ENCODE data around the gene SBF2. TPM values are rescaled to one million over a fixed set of nuclear protein-coding genes. Genes with fewer than 3 reads are reported as not detected.

Gene SBF2
- total RNA-seq, 1 experiment from 2014 or later: 30.2 TPM

- H3K36me3 Mint-ChIP-seq (ENCODE audit: insufficient read depth in 1 of 3, low read depth in 3 of 3): no peaks in the 10 kb centered on the region
- no CpG with 5 or more reads among the region's 2 CpGs for WGBS (ENCODE audit: extremely low coverage, insufficient read length, low lambda C conversion rate)
These were observed 168.4 kb downstream of the SBF2 start for GRCh38 chr11:10125522-10126133.

More at GRCh38 chr11:10125522-10126133, 168.4 kb downstream of the SBF2 start:
- no peak overlapping the region for H2BK20ac ChIP-seq (ENCODE audit: low read depth, low read length, poor library complexity, severe bottlenecking)
- H3K27ac ChIP-seq (ENCODE audit: insufficient read length, low read depth, low read length): no peak overlapping the region
- Mint-ChIP-seq H3K4me3 (no peak overlapping the region), H3K9me3 (no peaks in the 10 kb centered on the region), H3K4me1 (peaks cover 11 to 12% of the 10 kb centered on the region in 2 experiments), H3K27me3 (ENCODE audit: low read depth) (no peaks in the 10 kb centered on the region), H3K27ac (no peak overlapping the region)
- H3K23me2 ChIP-seq (ENCODE audit: insufficient read length, low read depth, low read length, poor library complexity, severe bottlenecking): no peaks in the 10 kb centered on the region
- H3K27me3 ChIP-seq (ENCODE audit: insufficient read depth, low read length): no peaks in the 10 kb centered on the region
- no peak overlapping the region for H2BK5ac ChIP-seq (ENCODE audit: insufficient read length, low read length)
- no peak overlapping the region for H2BK12ac ChIP-seq (ENCODE audit: insufficient read length, low read depth, low read length)
- no peak overlapping the region for H2AK5ac ChIP-seq (ENCODE audit: insufficient read length, low read length)
- no peaks in the 10 kb centered on the region for H3K9me3 ChIP-seq (ENCODE audit: control insufficient read depth, low read depth, low read length)
- H3K4me2 ChIP-seq (ENCODE audit: insufficient read depth, insufficient read length, low read length): no peak overlapping the region
- H4K20me1 ChIP-seq (ENCODE audit: control insufficient read depth, insufficient read depth, insufficient read length): no peaks in the 10 kb centered on the region
- H3T11ph ChIP-seq (ENCODE audit: low read length): no peak overlapping the region
- H3K4me1 ChIP-seq (ENCODE audit: insufficient read depth, low read length): no peaks in the 10 kb centered on the region
- H4K5ac ChIP-seq (ENCODE audit: insufficient read length, low read depth, low read length): no peak overlapping the region
- H3K18ac ChIP-seq (ENCODE audit: insufficient read length, low read depth, low read length): no peak overlapping the region
- no peak overlapping the region for H3K4ac ChIP-seq (ENCODE audit: low read depth, low read length)
- no peak overlapping the region for H3K9ac ChIP-seq (ENCODE audit: extremely low read depth, insufficient read length, low read length)
- no peak overlapping the region for H4K8ac ChIP-seq (replicated peaks; ENCODE audit: insufficient read length, low read depth, low read length)
- no peak overlapping the region for H3K56ac ChIP-seq (ENCODE audit: insufficient read length, low read depth, low read length)
- no peak overlapping the region for H3K14ac ChIP-seq (ENCODE audit: insufficient read depth, low read length)
- no peak for DNase-seq
- H2AFZ ChIP-seq (ENCODE audit: low read length): no peak overlapping the region
- no peak overlapping the region for H2BK120ac ChIP-seq (ENCODE audit: low read depth, low read length, poor library complexity, severe bottlenecking)
- no peak overlapping the region for H4K91ac ChIP-seq (ENCODE audit: insufficient read length, low read depth, low read length)
- TF ChIP-seq CTCF (conservative IDR thresholded peaks at IDR 0.05): no peak
- H3K79me1 ChIP-seq (ENCODE audit: insufficient read depth, low read depth, low read length, poor library complexity, severe bottlenecking): no peaks in the 10 kb centered on the region
- no peak overlapping the region for H2BK15ac ChIP-seq (ENCODE audit: low read depth, low read length)
- no peaks in the 10 kb centered on the region for H3K79me2 ChIP-seq (ENCODE audit: insufficient read depth, low read length)
- H3K23ac ChIP-seq (ENCODE audit: insufficient read length, low read depth, low read length): no peak overlapping the region

Data from H9 (cell line).